GM10266 (cell line): ENCODE results near the gene RXRA.

ENCODE experiments used
- DNase-seq: peaks from one replicate; pipeline ENCODE4 v3.0.0; 2012; ENCODE audit errors: extremely low spot score
- TF ChIP-seq, protein P1 (sequence below): IDR thresholded peaks from 2 replicates; pipeline ENCODE4 v1.5.1; 2012; ENCODE audit warnings: mild to moderate bottlenecking, low read depth; ENCODE audit not compliant: control insufficient read depth, insufficient read depth; ENCODE audit errors: missing control alignments

Gene RXRA

GRCh38 chr9:134284273-134284672 lies 42.0 kb upstream of the RXRA start:
- DNase-seq = no peak
- TF ChIP-seq, protein P1, sequence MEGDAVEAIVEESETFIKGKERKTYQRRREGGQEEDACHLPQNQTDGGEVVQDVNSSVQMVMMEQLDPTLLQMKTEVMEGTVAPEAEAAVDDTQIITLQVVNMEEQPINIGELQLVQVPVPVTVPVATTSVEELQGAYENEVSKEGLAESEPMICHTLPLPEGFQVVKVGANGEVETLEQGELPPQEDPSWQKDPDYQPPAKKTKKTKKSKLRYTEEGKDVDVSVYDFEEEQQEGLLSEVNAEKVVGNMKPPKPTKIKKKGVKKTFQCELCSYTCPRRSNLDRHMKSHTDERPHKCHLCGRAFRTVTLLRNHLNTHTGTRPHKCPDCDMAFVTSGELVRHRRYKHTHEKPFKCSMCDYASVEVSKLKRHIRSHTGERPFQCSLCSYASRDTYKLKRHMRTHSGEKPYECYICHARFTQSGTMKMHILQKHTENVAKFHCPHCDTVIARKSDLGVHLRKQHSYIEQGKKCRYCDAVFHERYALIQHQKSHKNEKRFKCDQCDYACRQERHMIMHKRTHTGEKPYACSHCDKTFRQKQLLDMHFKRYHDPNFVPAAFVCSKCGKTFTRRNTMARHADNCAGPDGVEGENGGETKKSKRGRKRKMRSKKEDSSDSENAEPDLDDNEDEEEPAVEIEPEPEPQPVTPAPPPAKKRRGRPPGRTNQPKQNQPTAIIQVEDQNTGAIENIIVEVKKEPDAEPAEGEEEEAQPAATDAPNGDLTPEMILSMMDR = no peak

DNA sequence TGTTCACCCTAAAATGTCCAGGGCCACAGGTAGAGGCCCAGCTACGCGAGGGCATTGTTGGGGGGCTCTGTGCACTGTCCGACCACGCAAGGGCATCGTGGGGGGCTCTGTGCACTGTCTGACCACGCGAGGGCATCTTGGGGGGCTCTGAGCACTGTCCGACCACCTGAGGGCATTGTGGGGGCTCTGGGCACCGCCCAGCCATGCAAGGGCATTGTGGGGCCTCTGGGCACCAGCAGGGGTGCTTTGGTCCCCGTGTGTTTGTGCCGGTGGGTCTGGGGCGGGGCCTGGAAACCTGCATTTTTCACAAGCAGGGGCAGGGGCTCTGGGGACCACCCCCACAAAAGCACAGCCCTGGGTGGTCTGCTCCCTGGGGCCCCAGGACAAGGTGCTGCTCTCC lies 41.5 kb upstream of the RXRA start:
- TF ChIP-seq, protein P1 = no peak
- no peak for DNase-seq

GRCh38 chr9:134285215-134285845 lies 40.9 kb upstream of the RXRA start:
- no peak for DNase-seq

GRCh38 chr9:134286471-134287245 lies 39.6 kb upstream of the RXRA start:
- TF ChIP-seq, protein P1 = no peak
- DNase-seq = no peak

More at GRCh38 chr9:134285215-134285845, 40.9 kb upstream of the RXRA start:
- TF ChIP-seq, protein P1 = no peak

GRCh38 chr9:134287591-134288491 lies 38.4 kb upstream of the RXRA start:
- no peak for DNase-seq
- TF ChIP-seq, protein P1 = no peak

- no peak for DNase-seq
- TF ChIP-seq, protein P1 = no peak
These were observed 37.5 kb upstream of the RXRA start for GRCh38 chr9:134288746-134289145.
